ENCODE results near the gene JADE2. TPM values are rescaled to one million over a fixed set of nuclear protein-coding genes. Genes with fewer than 3 reads are reported as not detected.

JADE2 gene
- polyA plus RNA-seq, 3 donors, result 2.1 to 10.2 (median 3.1) TPM

DNA sequence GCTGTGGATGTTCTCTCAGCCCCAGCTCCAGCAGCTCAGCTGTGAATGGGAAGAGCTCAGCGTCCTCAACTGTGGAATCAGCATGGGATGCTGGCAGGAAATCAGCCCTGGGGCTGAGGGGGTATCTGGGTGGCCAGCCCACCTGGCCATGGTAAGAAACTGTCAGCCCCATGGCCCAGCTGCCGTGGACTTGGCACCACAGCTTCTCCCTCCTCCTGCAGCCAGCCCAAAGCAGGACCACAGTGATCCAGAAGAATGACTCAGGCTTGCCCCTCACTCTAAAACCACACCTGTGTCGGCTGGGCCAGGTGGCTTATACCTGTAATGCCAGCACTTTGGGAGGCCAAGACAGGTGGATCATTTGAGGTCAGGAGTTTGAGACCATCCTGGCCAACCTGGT, 59.2 kb downstream of the JADE2 start:
- DNase-seq, result no peak
- H2AFZ ChIP-seq (ENCODE audit: insufficient read depth, low read depth, low read length, poor library complexity, severe bottlenecking), result no peak overlapping the region
- no peaks in the 10 kb centered on the region for H4K20me1 ChIP-seq (ENCODE audit: insufficient read depth, low read length)
- Mint-ChIP-seq H3K27ac (no peak overlapping the region), H3K4me1 (peaks cover 6% of the 10 kb centered on the region), H3K27me3 (ENCODE audit: low read depth in 3 of 3) (peaks cover 0 to 3% (median 1%) of the 10 kb centered on the region in 3 donors), H3K4me3 (no peak overlapping the region), H3K9me3 (peaks cover 0 to 2% (median 0%) of the 10 kb centered on the region in 7 donors), H3K36me3 (peaks cover 3 to 6% of the 10 kb centered on the region in 2 donors)
- H3K27me3 ChIP-seq (ENCODE audit: control insufficient read depth in 2 of 2, insufficient read depth in 2 of 2, low read length in 2 of 2), result no peaks in the 10 kb centered on the region
- peaks cover 4 to 5% of the 10 kb centered on the region in 2 donors for H3K4me1 ChIP-seq (ENCODE audit: control insufficient read depth in 1 of 2, insufficient read depth in 2 of 2, low read length in 2 of 2)
- no peak overlapping the region for H3K27ac ChIP-seq (ENCODE audit: low read depth in 1 of 2, low read length in 2 of 2)
- 81% methylated on average over 2 of the region's 3 CpGs for WGBS (ENCODE audit: insufficient coverage)
- intact Hi-C loops (cut with micrococcal nuclease), result loop anchor here (5.0 to 10.0 kb wide), 2 partner anchors 282 to 400 kb away; no protein-coding TSS in a partner anchor
- H3K4me3 ChIP-seq (replicated peaks in 1 of 3; ENCODE audit: low read depth in 2 of 3, low read length in 3 of 3), result no peak overlapping the region
- no peak overlapping the region for H3K9ac ChIP-seq (ENCODE audit: insufficient read depth, low read length, poor library complexity, severe bottlenecking)
- TF ChIP-seq, protein P1, sequence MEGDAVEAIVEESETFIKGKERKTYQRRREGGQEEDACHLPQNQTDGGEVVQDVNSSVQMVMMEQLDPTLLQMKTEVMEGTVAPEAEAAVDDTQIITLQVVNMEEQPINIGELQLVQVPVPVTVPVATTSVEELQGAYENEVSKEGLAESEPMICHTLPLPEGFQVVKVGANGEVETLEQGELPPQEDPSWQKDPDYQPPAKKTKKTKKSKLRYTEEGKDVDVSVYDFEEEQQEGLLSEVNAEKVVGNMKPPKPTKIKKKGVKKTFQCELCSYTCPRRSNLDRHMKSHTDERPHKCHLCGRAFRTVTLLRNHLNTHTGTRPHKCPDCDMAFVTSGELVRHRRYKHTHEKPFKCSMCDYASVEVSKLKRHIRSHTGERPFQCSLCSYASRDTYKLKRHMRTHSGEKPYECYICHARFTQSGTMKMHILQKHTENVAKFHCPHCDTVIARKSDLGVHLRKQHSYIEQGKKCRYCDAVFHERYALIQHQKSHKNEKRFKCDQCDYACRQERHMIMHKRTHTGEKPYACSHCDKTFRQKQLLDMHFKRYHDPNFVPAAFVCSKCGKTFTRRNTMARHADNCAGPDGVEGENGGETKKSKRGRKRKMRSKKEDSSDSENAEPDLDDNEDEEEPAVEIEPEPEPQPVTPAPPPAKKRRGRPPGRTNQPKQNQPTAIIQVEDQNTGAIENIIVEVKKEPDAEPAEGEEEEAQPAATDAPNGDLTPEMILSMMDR (IDR thresholded peaks at IDR 0.05), result no peak
- H3K36me3 ChIP-seq (replicated peaks in 1 of 2; ENCODE audit: control insufficient read depth in 1 of 2, insufficient read depth in 2 of 2, low read length in 2 of 2), result peaks cover 2 to 3% of the 10 kb centered on the region in 2 donors
- no peaks in the 10 kb centered on the region for H3K9me3 ChIP-seq (replicated peaks in 1 of 2; ENCODE audit: control insufficient read depth in 1 of 2, insufficient read depth in 1 of 2, low read length in 2 of 2)
- no peaks in the 10 kb centered on the region for H3K79me2 ChIP-seq (ENCODE audit: insufficient read depth, low read length)
- no peak overlapping the region for H3K4me2 ChIP-seq (replicated peaks; ENCODE audit: extremely low read depth, low read length, poor library complexity, severe bottlenecking)

DNA sequence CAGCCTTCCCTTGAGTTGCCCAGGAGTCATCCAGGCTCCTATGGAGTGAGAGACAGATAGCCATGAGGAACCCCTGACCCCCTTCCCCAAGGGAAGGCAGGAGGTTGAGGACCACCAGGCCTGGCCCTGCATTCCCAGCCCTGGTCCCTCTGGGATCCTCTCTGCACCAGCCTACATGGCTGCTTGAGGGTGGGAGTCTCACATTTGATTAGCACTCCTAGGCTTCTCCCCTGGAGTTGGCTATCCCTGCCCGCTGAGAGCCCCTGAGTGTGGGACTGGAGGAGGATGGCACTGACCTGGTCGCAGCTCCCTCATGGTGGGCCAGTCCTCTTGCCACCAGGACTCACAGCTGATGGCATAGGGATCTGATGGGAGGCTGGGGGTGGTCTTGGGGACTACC, 60.5 kb downstream of the JADE2 start:
- Histone ChIP-seq H3K4me3 (replicated peaks in 1 of 3; ENCODE audit: low read depth in 2 of 3, low read length in 3 of 3) (no peak overlapping the region), H3K4me1 (ENCODE audit: control insufficient read depth in 1 of 2, insufficient read depth in 2 of 2, low read length in 2 of 2) (peaks cover 4 to 5% of the 10 kb centered on the region in 2 donors), H3K9ac (ENCODE audit: insufficient read depth, low read length, poor library complexity, severe bottlenecking) (no peak overlapping the region), H2AFZ (ENCODE audit: insufficient read depth, low read depth, low read length, poor library complexity, severe bottlenecking) (no peak overlapping the region), H3K4me2 (replicated peaks; ENCODE audit: extremely low read depth, low read length, poor library complexity, severe bottlenecking) (no peak overlapping the region), H3K27ac (ENCODE audit: low read depth in 1 of 2, low read length in 2 of 2) (no peak overlapping the region), H4K20me1 (ENCODE audit: insufficient read depth, low read length) (no peaks in the 10 kb centered on the region), H3K36me3 (replicated peaks in 1 of 2; ENCODE audit: control insufficient read depth in 1 of 2, insufficient read depth in 2 of 2, low read length in 2 of 2) (no peaks in the 10 kb centered on the region), H3K27me3 (ENCODE audit: control insufficient read depth in 2 of 2, insufficient read depth in 2 of 2, low read length in 2 of 2) (no peaks in the 10 kb centered on the region), H3K9me3 (replicated peaks in 1 of 2; ENCODE audit: control insufficient read depth in 1 of 2, insufficient read depth in 1 of 2, low read length in 2 of 2) (no peaks in the 10 kb centered on the region), H3K79me2 (ENCODE audit: insufficient read depth, low read length) (no peaks in the 10 kb centered on the region)
- TF ChIP-seq, protein P1 (IDR thresholded peaks at IDR 0.05), result no peak
- no peak overlapping the region for H3K4me3 Mint-ChIP-seq
- peaks cover 0 to 3% (median 1%) of the 10 kb centered on the region in 3 donors for H3K27me3 Mint-ChIP-seq (ENCODE audit: low read depth in 3 of 3)
- H3K36me3 Mint-ChIP-seq, result peaks cover 0 to under 1% of the 10 kb centered on the region in 2 donors
- DNase-seq, result no peak
- WGBS (ENCODE audit: insufficient coverage), result 100% methylated on average over 1 of the region's 2 CpGs
- H3K9me3 Mint-ChIP-seq, result peaks cover 0 to 2% (median 0%) of the 10 kb centered on the region in 7 donors
- peaks cover 6% of the 10 kb centered on the region for H3K4me1 Mint-ChIP-seq
- H3K27ac Mint-ChIP-seq, result no peak overlapping the region
- intact Hi-C loops (cut with micrococcal nuclease), result loop anchor here (2.0 to 10.0 kb wide), 3 partner anchors 283 to 401 kb away; no protein-coding TSS in a partner anchor
